GM18498 (cell line): ENCODE results near the gene GPR119.
"Not testable (repeated sequence)": the region's sequence is repeated elsewhere in the genome, so short reads cannot be mapped to it uniquely, and the experiment has no call there.

Source experiments
- ATAC-seq: cut with Tn5 transposase; IDR thresholded peaks from one replicate; pipeline ENCODE4 v1.9.1; 2021; ENCODE audit warnings: mild to moderate bottlenecking, moderate library complexity; ENCODE audit not compliant: unreplicated experiment

Gene GPR119

GRCh38 chrX:130339408-130340222 lies 45.9 kb downstream of the GPR119 start, which contains the start of gene SLC25A14:
Gene SLC25A14 (plus strand): TSS chrX:130339919. CDS start chrX:130340279, 360 bp downstream.
- ATAC-seq = peak; percentile 99

DNA sequence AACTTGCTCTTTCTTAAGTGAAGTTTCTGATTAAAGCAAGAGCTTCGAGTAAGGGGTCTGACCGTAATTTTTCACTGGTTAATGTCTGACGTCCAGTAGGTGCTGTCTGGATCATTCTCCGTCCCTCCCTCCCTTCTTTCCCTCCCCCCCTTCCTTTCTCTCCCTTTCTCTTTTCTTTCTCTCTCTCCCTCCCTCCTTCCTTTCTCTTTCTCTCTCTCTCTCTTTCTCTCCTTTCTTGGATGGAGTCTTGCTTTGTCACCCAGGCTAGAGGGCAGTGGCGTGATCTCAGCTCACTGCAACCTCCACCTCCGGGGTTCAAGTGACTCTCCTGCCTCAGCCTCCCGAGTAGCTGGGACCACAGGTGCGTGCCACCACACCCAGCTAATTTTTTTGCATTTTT lies 46.6 kb downstream of the GPR119 start:
- not testable (repeated sequence) for ATAC-seq

DNA sequence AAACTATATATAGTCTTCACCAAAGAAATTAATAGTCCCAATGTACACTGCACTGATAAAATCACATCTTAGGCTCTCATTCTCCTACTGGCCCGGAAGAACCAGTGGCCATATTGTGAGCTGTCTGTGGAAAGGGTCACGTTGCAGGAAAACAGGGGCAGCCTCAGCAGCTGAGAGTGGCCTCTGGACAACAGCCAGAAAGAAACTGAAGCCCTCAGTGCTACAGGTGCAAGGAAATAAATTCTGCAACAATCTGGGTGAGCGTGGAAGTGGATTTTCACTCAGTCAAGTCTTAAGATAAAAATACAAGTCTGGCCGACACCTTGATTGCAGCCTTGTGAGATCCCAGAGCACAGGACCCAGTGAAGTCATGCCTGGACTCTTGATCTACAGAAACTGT lies 48.9 kb downstream of the GPR119 start:
- no peak for ATAC-seq
